Stimulated activated CD4-positive, alpha-beta T cell treated with anti-CD3 and anti-CD28 coated beads, Interleukin-4, amount 100 ng/mL, for 48 hours (primary cell): ENCODE results near the gene DIAPH1.

Source experiments
- DNase-seq, 2 donors: peaks; one replicate each; pipeline ENCODE4 v3.0.0-alpha.2; 2020; ENCODE audit warnings: low read depth in 2 of 2

Gene DIAPH1

GRCh38 chr5:141560725-141561483 lies 57.9 kb downstream of the DIAPH1 start:
- DNase-seq, result no peak

GRCh38 chr5:141560151-141560550 lies 58.6 kb downstream of the DIAPH1 start:
- DNase-seq, result no peak

- no peak for DNase-seq
Observed at GRCh38 chr5:141559461-141559860, 59.3 kb downstream of the DIAPH1 start.

GRCh38 chr5:141558150-141558549 lies 60.6 kb downstream of the DIAPH1 start:
- DNase-seq, result no peak

- DNase-seq, result peak; percentile 63 to 75
Observed at GRCh38 chr5:141557681-141558136, 61.1 kb downstream of the DIAPH1 start.

- no peak for DNase-seq
Observed at GRCh38 chr5:141547921-141548320, 70.9 kb downstream of the DIAPH1 start.

GRCh38 chr5:141547488-141547887 lies 71.3 kb downstream of the DIAPH1 start:
- DNase-seq, result no peak

GRCh38 chr5:141543053-141543452 lies 75.7 kb downstream of the DIAPH1 start:
- DNase-seq, result no peak

- no peak for DNase-seq
Observed at GRCh38 chr5:141534492-141535213, 84.1 kb downstream of the DIAPH1 start.

- DNase-seq, result no peak
Observed at GRCh38 chr5:141533897-141534296, 84.9 kb downstream of the DIAPH1 start.

GRCh38 chr5:141532726-141533125 lies 86.1 kb downstream of the DIAPH1 start:
- no peak for DNase-seq

GRCh38 chr5:141529873-141530272 lies 88.9 kb downstream of the DIAPH1 start:
- DNase-seq, result no peak

- DNase-seq, result no peak
Observed at GRCh38 chr5:141529002-141529401, 89.8 kb downstream of the DIAPH1 start.

- no peak for DNase-seq
Observed at GRCh38 chr5:141528291-141528984, 90.4 kb downstream of the DIAPH1 start.

GRCh38 chr5:141527426-141527825 lies 91.4 kb downstream of the DIAPH1 start:
- DNase-seq, result no peak

- no peak for DNase-seq
Observed at GRCh38 chr5:141525653-141526052, 93.1 kb downstream of the DIAPH1 start.

GRCh38 chr5:141524604-141525597 lies 93.9 kb downstream of the DIAPH1 start:
- peak; percentile 15 to 28 for DNase-seq

- no peak for DNase-seq
Observed at GRCh38 chr5:141523991-141524390, 94.8 kb downstream of the DIAPH1 start.

- no peak for DNase-seq
Observed at GRCh38 chr5:141522301-141522700, 96.5 kb downstream of the DIAPH1 start.

GRCh38 chr5:141521244-141521781 lies 97.5 kb downstream of the DIAPH1 start:
- DNase-seq, result no peak
